HepG2 (cell line): ENCODE measurements around the gene TFG. TPM values are rescaled to one million over a fixed set of nuclear protein-coding genes. Genes with fewer than 3 reads are reported as not detected.

Experiments
- GATAD2A ChIP-seq: IDR thresholded peaks from 2 replicates; pipeline ENCODE4 v1.6.1; 2016
- NAIF1 ChIP-seq: sonication (generic); formaldehyde crosslinking; IDR thresholded peaks from 2 replicates; pipeline ENCODE4 v1.5.0; 2020; ENCODE audit warnings: mild to moderate bottlenecking, missing genetic modification reagents, borderline replicate concordance
- NFIC ChIP-seq: IDR thresholded peaks from 2 replicates; pipeline ENCODE4 v1.6.1; 2012; ENCODE audit warnings: mild to moderate bottlenecking, low read length, inconsistent platforms
- NR2F2 ChIP-seq: IDR thresholded peaks from 2 replicates; pipeline ENCODE4 v1.6.1; 2012; ENCODE audit warnings: low read depth, inconsistent platforms, borderline replicate concordance
- NR2F6 ChIP-seq, 2 experiments: IDR thresholded peaks; 2 replicates each; pipeline ENCODE4 v1.6.1; 2016; ENCODE audit warnings: antibody characterized with exemption in 1 of 2, mild to moderate bottlenecking in 1 of 2
- ONECUT2 ChIP-seq: sonication (generic); formaldehyde crosslinking; IDR thresholded peaks from 2 replicates; pipeline ENCODE4 v1.4.0; 2020; ENCODE audit warnings: missing genetic modification reagents
- PHF20 ChIP-seq: sonication (generic); formaldehyde crosslinking; IDR thresholded peaks from 2 replicates; pipeline ENCODE4 v1.5.0; 2020; ENCODE audit warnings: mild to moderate bottlenecking, missing genetic modification reagents
- SNRNP70 ChIP-seq: fragments of 200-400 bp; formaldehyde crosslinking; IDR thresholded peaks from 2 replicates; pipeline ENCODE4 v1.6.1; 2017; ENCODE audit warnings: mild to moderate bottlenecking, low read depth, low read length, moderate library complexity
- SOX13 ChIP-seq, 3 experiments: fragments of 450-650 bp in 1 of 3; sonication (generic) in 1 of 3; formaldehyde crosslinking in 1 of 3; IDR thresholded peaks in 2 of 3; conservative IDR thresholded peaks in 1 of 3; 2 replicates each; pipeline versions ENCODE4 v1.5.0 to v1.6.1; 2016 to 2020; ENCODE audit warnings: antibody characterized with exemption in 1 of 3, mild to moderate bottlenecking in 1 of 3, missing compliant biosample characterization in 1 of 3, missing genetic modification reagents in 1 of 3, moderate library complexity in 1 of 3
- SOX6 ChIP-seq, 2 experiments: fragments of 450-650 bp in 1 of 2; sonication (generic) in 1 of 2; formaldehyde crosslinking in 1 of 2; IDR thresholded peaks; 2 replicates each; pipeline versions ENCODE4 v1.4.0 to v1.6.1; 2017 to 2020; ENCODE audit warnings: antibody characterized with exemption in 1 of 2, mild to moderate bottlenecking in 1 of 2, missing genetic modification reagents in 1 of 2
- ZNF326 ChIP-seq: sonication (generic); formaldehyde crosslinking; IDR thresholded peaks from 2 replicates; pipeline ENCODE4 v1.4.0; 2020; ENCODE audit warnings: missing genetic modification reagents, borderline replicate concordance
- ZNF337 ChIP-seq: sonication (generic); formaldehyde crosslinking; IDR thresholded peaks from 2 replicates; pipeline ENCODE4 v1.5.1; 2020; ENCODE audit warnings: missing genetic modification reagents, low read depth, mild to moderate bottlenecking, borderline replicate concordance
- ZNF678 ChIP-seq: sonication (generic); formaldehyde crosslinking; IDR thresholded peaks from 2 replicates; pipeline ENCODE4 v1.4.0; 2020; ENCODE audit warnings: mild to moderate bottlenecking, missing genetic modification reagents
- ZNF710 ChIP-seq: sonication (generic); formaldehyde crosslinking; IDR thresholded peaks from 2 replicates; pipeline ENCODE4 v1.5.0; 2020; ENCODE audit warnings: mild to moderate bottlenecking, missing genetic modification reagents, borderline replicate concordance
- polyA plus RNA-seq, 8 experiments: library from polyadenylated mRNA; depleted of rRNA in 3 of 8; stranded (reverse) in 7 of 8; unstranded in 1 of 8; fragments of >200 nt; fragmentation: Illumina TruSeq in 4 of 8; extraction: Trizol in 4 of 8; gene quantifications; 2 replicates each; pipeline versions ENCODE4 v1.2.1 to v1.2.3, GENCODE V29; 2011 to 2016; ENCODE audit warnings: low read depth in 4 of 8, missing spikeins in 1 of 8, mixed read lengths in 1 of 8; ENCODE audit not compliant: insufficient read depth in 1 of 8
- total RNA-seq, 5 experiments: library from RNA; depleted of rRNA; stranded (reverse); fragments of >200 nt; fragmentation: Illumina TruSeq; extraction: Trizol; gene quantifications; 2 replicates each; pipeline ENCODE4 v1.2.3, GENCODE V29; 2016; ENCODE audit warnings: low read depth in 1 of 5

Gene TFG
- total and polyA plus RNA-seq, 2 of the 13 experiments (the other 11 are each of a cell fraction or from before 2014, with no cell fraction given): 53.6 to 71.7 TPM

GRCh38 chr3:100717063-100717462 lies 7.8 kb downstream of the TFG start (continued):
- peak; percentile 18; the same call in 1 of the 2 replicates for TF ChIP-seq SOX13 (IDR thresholded peaks at IDR 0.05)
- peak in 1 of 2 experiments; percentile 81; a peak in 2 of 4 replicates for TF ChIP-seq SOX13 (CRISPR knock-in tag; conservative IDR thresholded peaks at IDR 0.05 in 1 of 2, IDR thresholded peaks at IDR 0.05 in 1 of 2)
- no peak for TF ChIP-seq ZNF326
- no peak for TF ChIP-seq NAIF1 (CRISPR knock-in tag)
- TF ChIP-seq NR2F2: peak; percentile 69; the same call in 1 of the 2 replicates
- no peak for TF ChIP-seq ZNF337 (CRISPR knock-in tag)
- TF ChIP-seq NR2F6 (IDR thresholded peaks at IDR 0.05): peak; percentile 64
- TF ChIP-seq NR2F6 (CRISPR knock-in tag; IDR thresholded peaks at IDR 0.05): no peak
- no peak for TF ChIP-seq SOX6 (IDR thresholded peaks at IDR 0.05)
- peak; percentile 79 for TF ChIP-seq SOX6 (CRISPR knock-in tag; IDR thresholded peaks at IDR 0.05)
- TF ChIP-seq NFIC: peak; percentile 21; the same call in 1 of the 2 replicates
- 0 out of 2 replicates have a peak, but pooled peaks have one; percentile 18 for TF ChIP-seq GATAD2A (CRISPR knock-in tag)
- TF ChIP-seq PHF20: no peak
- TF ChIP-seq SNRNP70: no peak
- no peak for TF ChIP-seq ZNF678 (CRISPR knock-in tag)
- no peak for TF ChIP-seq ZNF710 (CRISPR knock-in tag)
- TF ChIP-seq ONECUT2 (CRISPR knock-in tag): 0 out of 2 replicates have a peak, but pooled peaks have one; percentile 15
